GM12891 (cell line): ENCODE data around the gene ANLN.

Experiments used
- POLR2A ChIP-seq: IDR thresholded peaks from 2 replicates; pipeline ENCODE4 v1.6.1; 2011; ENCODE audit warnings: low read depth, low read length, control low read depth
- POLR2AphosphoS5 ChIP-seq: IDR thresholded peaks from 2 replicates; pipeline ENCODE4 v1.6.1; 2011; ENCODE audit warnings: low read depth, low read length, control low read depth

GRCh38 chr7:36344622-36345021 lies 45.0 kb upstream of the ANLN start:
- TF ChIP-seq POLR2A (no peak), POLR2AphosphoS5 (no peak)
